Measurements from ENCODE around the gene HYAL3. TPM values are rescaled to one million over a fixed set of nuclear protein-coding genes. Genes with fewer than 3 reads are reported as not detected.
A peak's percentile ranks its signal among the peaks of the same experiment; 100 is the strongest.

The HYAL3 gene
- total and polyA plus RNA-seq, 10 of the 15 experiments (the other 5 are each of a cell fraction or from before 2014, with no cell fraction given) = 0.37 to 4.2 (median 2.8) TPM

GRCh38 chr3:50292159-50293078 lies 6.8 kb downstream of the HYAL3 start, which contains the start of gene IFRD2:
TSS of gene IFRD2 (minus strand) at chr3:50292429. CDS start at chr3:50292274, 155 bp downstream.
- ChIA-PET POLR2A (interaction anchor here (0.6 to 2.1 kb wide), 7 partner anchors 9 to 59 kb away, joined by 3 to 11 read pairs (median 3); partner anchors contain the start of genes CYB561D2, GNAI2 and NPRL2), RAD21 (ENCODE audit: unreplicated experiment) (interaction anchor here (0.6 to 1.2 kb wide), 5 partner anchors 21 to 57 kb away, joined by 3 to 6 read pairs (median 3); partner anchors contain the start of gene GNAI2), SMC1A (ENCODE audit: uncharacterized antibody, unreplicated experiment) (no interaction called here), CTCF (interaction anchor here (0.8 to 2.5 kb wide), 6 partner anchors 32 to 952 kb away, joined by 3 to 8 read pairs (median 4); no protein-coding TSS in a partner anchor)
- intact Hi-C loops (cut with micrococcal nuclease; ENCODE audit: unreplicated experiment) = loop anchor here (1.0 kb wide), 1 partner anchor 56 kb away; the partner anchor contains the start of gene GNAI2
- H3K4me2 ChIP-seq (ENCODE audit: control insufficient read depth, insufficient read depth) = peak within 1 kb of the TSS; percentile 89
- H3K36me3 ChIP-seq (ENCODE audit: control insufficient read depth in 2 of 2, insufficient read depth in 2 of 2, low read length in 1 of 2) = peaks cover 0 to 26% of the 10 kb centered on the region in 2 experiments; a peak in 3 of 4 replicates
- peaks cover 21% of the 10 kb centered on the region for H3K79me2 ChIP-seq (ENCODE audit: control insufficient read depth, insufficient read depth, low read length)
- peak within 1 kb of the TSS; percentile 97 for H3K4me3 ChIP-seq
- no peaks in the 10 kb centered on the region for H4K20me1 ChIP-seq (ENCODE audit: control insufficient read depth, insufficient read depth)
- H3K9ac ChIP-seq (ENCODE audit: control insufficient read depth, insufficient read depth, low read length) = peak within 1 kb of the TSS; percentile 83
- FAIRE-seq (peak; percentile 99), ATAC-seq (peak; percentile 99), DNase-seq (ENCODE audit: low read depth, low spot score) (peak; percentile 92)
- peak within 1 kb of the TSS; percentile 78 for H2AFZ ChIP-seq (ENCODE audit: control insufficient read depth, low read depth, low read length)
- no peaks in the 10 kb centered on the region for H3K27me3 ChIP-seq (replicated peaks in 1 of 2; ENCODE audit: control insufficient read depth in 2 of 2, insufficient read depth in 2 of 2, low read length in 1 of 2)
- H3K9me3 ChIP-seq (replicated peaks; ENCODE audit: control insufficient read depth, insufficient read depth, low read length) = no peaks in the 10 kb centered on the region
- peak within 1 kb of the TSS; percentile 66 for H3K27ac ChIP-seq (ENCODE audit: control insufficient read depth, insufficient read depth)
- BruUV-seq (replicated peaks) = TSS peak; percentile 94
- peaks cover 3% of the 10 kb centered on the region; the same call in 1 of the 2 replicates for H3K4me1 ChIP-seq (ENCODE audit: control insufficient read depth, insufficient read depth, low read length)
- WGBS (ENCODE audit: insufficient coverage, insufficient replicate concordance, low lambda C conversion rate, missing lambda C conversion rate) = 2% methylated on average over 45 of the region's 67 CpGs
- in situ Hi-C loops (cut with MboI) = no loop called here
- no peak for TF ChIP-seq JUNB (IDR thresholded peaks at IDR 0.05)
- TF ChIP-seq ZZZ3 (IDR thresholded peaks at IDR 0.05; ENCODE audit: control insufficient read depth, insufficient read length, low read depth) = no peak
- peak; percentile 100 for TF ChIP-seq HCFC1 (IDR thresholded peaks at IDR 0.05; ENCODE audit: low read length)
- TF ChIP-seq SPI1 (IDR thresholded peaks at IDR 0.05; ENCODE audit: borderline replicate concordance, insufficient read depth, low read depth, low read length) = no peak
- no peak for TF ChIP-seq HDAC2 (IDR thresholded peaks at IDR 0.05)
- no peak for TF ChIP-seq SMARCA5 (IDR thresholded peaks at IDR 0.05)
- TF ChIP-seq ZBED1 (IDR thresholded peaks at IDR 0.05; ENCODE audit: borderline replicate concordance) = no peak
- peak; percentile 65; the same call in 1 of the 2 replicates for TF ChIP-seq RB1 (IDR thresholded peaks at IDR 0.05; ENCODE audit: borderline replicate concordance)
- TF ChIP-seq IRF3 (IDR thresholded peaks at IDR 0.05) = no peak
- TF ChIP-seq ATF3 (IDR thresholded peaks at IDR 0.05; ENCODE audit: borderline replicate concordance, extremely low read depth, low read depth, low read length) = peak; percentile 80
- 0 out of 2 replicates have a peak, but pooled peaks have one; percentile 11 for TF ChIP-seq ZNF384 (IDR thresholded peaks at IDR 0.05; ENCODE audit: borderline replicate concordance, low read depth, low read length)
- TF ChIP-seq SREBF2 (IDR thresholded peaks at IDR 0.05; ENCODE audit: low read length) = no peak
- no peak for TF ChIP-seq ASH2L (IDR thresholded peaks at IDR 0.05; ENCODE audit: borderline replicate concordance, low read depth)
- no peak for TF ChIP-seq ZBTB11 (CRISPR knock-in tag; IDR thresholded peaks at IDR 0.05)

Measured in GM12878 (cell line).